HepG2 (cell line): ENCODE results near the gene CSNK1D. TPM values are rescaled to one million over a fixed set of nuclear protein-coding genes. Genes with fewer than 3 reads are reported as not detected.

Experiments
- ASH2L ChIP-seq: fragments of 300-600, 200-600 bp; sonication (generic); IDR thresholded peaks from 2 replicates; pipeline ENCODE4 v1.7.0; 2017; ENCODE audit warnings: low read depth, mild to moderate bottlenecking, moderate library complexity, mixed read lengths, low read length; ENCODE audit not compliant: insufficient read length
- ATF7 ChIP-seq, 2 experiments: fragments of 450-650 bp in 1 of 2; sonication (generic) in 1 of 2; formaldehyde crosslinking in 1 of 2; IDR thresholded peaks; 2 replicates each; pipeline versions ENCODE4 v1.4.0 to v1.6.1; 2016 to 2020; ENCODE audit warnings: antibody characterized with exemption in 1 of 2, mild to moderate bottlenecking in 1 of 2, missing genetic modification reagents in 1 of 2
- DMAP1 ChIP-seq: IDR thresholded peaks from 2 replicates; pipeline ENCODE4 v1.6.1; 2016
- ELF1 ChIP-seq: sonication (generic); formaldehyde crosslinking; IDR thresholded peaks from 2 replicates; pipeline ENCODE4 v1.4.0; 2020; ENCODE audit warnings: missing genetic modification reagents
- GTF3A ChIP-seq: sonication (generic); formaldehyde crosslinking; conservative IDR thresholded peaks from 2 replicates; pipeline ENCODE4 v1.4.0; 2020; ENCODE audit warnings: mild to moderate bottlenecking, missing genetic modification reagents
- ISL2 ChIP-seq: sonication (generic); formaldehyde crosslinking; IDR thresholded peaks from 2 replicates; pipeline ENCODE4 v1.5.0; 2020; ENCODE audit warnings: missing genetic modification reagents
- NR1H2 ChIP-seq: sonication (generic); formaldehyde crosslinking; IDR thresholded peaks from 2 replicates; pipeline ENCODE4 v1.8.1; 2022; ENCODE audit warnings: low read depth, missing genetic modification reagents, borderline replicate concordance
- PAX8 ChIP-seq: sonication (generic); formaldehyde crosslinking; IDR thresholded peaks from 2 replicates; pipeline ENCODE4 v1.8.0; 2022; ENCODE audit warnings: mild to moderate bottlenecking, missing genetic modification reagents, borderline replicate concordance
- SIX1 ChIP-seq: sonication (generic); formaldehyde crosslinking; IDR thresholded peaks from 2 replicates; pipeline ENCODE4 v1.4.0; 2020; ENCODE audit warnings: missing genetic modification reagents, borderline replicate concordance
- TIGD3 ChIP-seq: sonication (generic); formaldehyde crosslinking; IDR thresholded peaks from 2 replicates; pipeline ENCODE4 v1.5.1; 2020; ENCODE audit warnings: mild to moderate bottlenecking, missing genetic modification reagents, borderline replicate concordance
- TRAFD1 ChIP-seq: sonication (generic); formaldehyde crosslinking; IDR thresholded peaks from 2 replicates; pipeline ENCODE4 v1.5.1; 2020; ENCODE audit warnings: missing genetic modification reagents, mild to moderate bottlenecking, borderline replicate concordance
- ZBTB39 ChIP-seq: sonication (generic); formaldehyde crosslinking; IDR thresholded peaks from 2 replicates; pipeline ENCODE4 v1.5.0; 2020; ENCODE audit warnings: missing genetic modification reagents
- ZBTB42 ChIP-seq: sonication (generic); formaldehyde crosslinking; IDR thresholded peaks from 2 replicates; pipeline ENCODE4 v1.5.0; 2020; ENCODE audit warnings: mild to moderate bottlenecking, missing genetic modification reagents
- ZNF234 ChIP-seq: sonication (generic); formaldehyde crosslinking; conservative IDR thresholded peaks from 2 replicates; pipeline ENCODE4 v1.5.1; 2020; ENCODE audit warnings: mild to moderate bottlenecking, missing genetic modification reagents
- ZNF740 ChIP-seq: sonication (generic); formaldehyde crosslinking; IDR thresholded peaks from 2 replicates; pipeline ENCODE4 v1.4.0; 2020; ENCODE audit warnings: missing genetic modification reagents
- ZNF878 ChIP-seq: sonication (generic); formaldehyde crosslinking; IDR thresholded peaks from 2 replicates; pipeline ENCODE4 v1.8.1; 2023; ENCODE audit warnings: mild to moderate bottlenecking, missing genetic modification reagents, moderate library complexity
- polyA plus RNA-seq, 8 experiments: library from polyadenylated mRNA; depleted of rRNA in 3 of 8; stranded (reverse) in 7 of 8; unstranded in 1 of 8; fragments of >200 nt; fragmentation: Illumina TruSeq in 4 of 8; extraction: Trizol in 4 of 8; gene quantifications; 2 replicates each; pipeline versions ENCODE4 v1.2.1 to v1.2.3, GENCODE V29; 2011 to 2016; ENCODE audit warnings: low read depth in 4 of 8, missing spikeins in 1 of 8, mixed read lengths in 1 of 8; ENCODE audit not compliant: insufficient read depth in 1 of 8
- total RNA-seq, 5 experiments: library from RNA; depleted of rRNA; stranded (reverse); fragments of >200 nt; fragmentation: Illumina TruSeq; extraction: Trizol; gene quantifications; 2 replicates each; pipeline ENCODE4 v1.2.3, GENCODE V29; 2016; ENCODE audit warnings: low read depth in 1 of 5
- TF ChIP-seq, protein P1 (sequence below): sonication (generic); formaldehyde crosslinking; IDR thresholded peaks from 2 replicates; pipeline ENCODE4 v1.8.1; 2023; ENCODE audit warnings: missing genetic modification reagents, inconsistent platforms, borderline replicate concordance
- TF ChIP-seq, protein P2 (sequence below): sonication (generic); formaldehyde crosslinking; IDR thresholded peaks from 2 replicates; pipeline ENCODE4 v1.5.1; 2020; ENCODE audit warnings: mild to moderate bottlenecking, missing genetic modification reagents, moderate library complexity

CSNK1D gene
- total and polyA plus RNA-seq, 2 of the 13 experiments (the other 11 are each of a cell fraction or from before 2014, with no cell fraction given) = 31.5 to 128 TPM

DNA sequence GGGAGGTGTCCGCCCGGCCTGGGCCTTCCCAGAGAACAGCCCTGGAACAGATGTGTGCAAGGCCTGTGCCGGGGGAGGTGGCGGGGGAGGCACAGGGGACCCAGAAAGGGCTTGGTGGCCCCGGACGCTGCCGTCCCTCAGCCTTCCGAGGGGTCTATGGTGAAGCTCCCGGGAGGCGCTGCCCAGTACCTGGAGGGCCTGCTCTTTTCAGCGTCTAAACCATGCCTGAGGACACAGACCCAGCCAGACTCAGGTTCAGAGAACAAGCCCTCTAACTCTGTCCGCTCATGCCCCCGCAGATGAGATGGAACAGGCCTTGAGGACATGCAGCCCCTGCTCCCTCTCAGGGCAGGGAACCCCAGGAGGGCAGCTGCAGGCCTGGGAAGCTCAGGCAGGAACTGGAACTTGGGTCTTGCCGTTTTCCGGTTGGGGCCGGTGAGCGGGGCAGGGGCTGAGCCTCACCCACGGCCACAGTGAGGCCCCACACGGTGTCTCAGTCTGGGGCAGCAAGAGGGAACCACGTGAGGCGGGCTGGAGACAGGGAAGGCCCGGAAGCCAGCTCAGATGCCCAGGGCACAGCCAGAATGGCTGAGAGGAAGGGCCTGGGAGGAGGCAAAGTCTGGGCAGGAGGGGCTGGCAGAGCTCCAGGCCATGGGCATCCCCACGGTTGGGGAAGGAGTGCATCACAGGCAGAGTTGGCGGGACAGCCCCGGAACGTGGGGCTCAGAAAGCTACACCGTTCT lies 32.1 kb downstream of the CSNK1D start (continued):
- TF ChIP-seq, protein P1, sequence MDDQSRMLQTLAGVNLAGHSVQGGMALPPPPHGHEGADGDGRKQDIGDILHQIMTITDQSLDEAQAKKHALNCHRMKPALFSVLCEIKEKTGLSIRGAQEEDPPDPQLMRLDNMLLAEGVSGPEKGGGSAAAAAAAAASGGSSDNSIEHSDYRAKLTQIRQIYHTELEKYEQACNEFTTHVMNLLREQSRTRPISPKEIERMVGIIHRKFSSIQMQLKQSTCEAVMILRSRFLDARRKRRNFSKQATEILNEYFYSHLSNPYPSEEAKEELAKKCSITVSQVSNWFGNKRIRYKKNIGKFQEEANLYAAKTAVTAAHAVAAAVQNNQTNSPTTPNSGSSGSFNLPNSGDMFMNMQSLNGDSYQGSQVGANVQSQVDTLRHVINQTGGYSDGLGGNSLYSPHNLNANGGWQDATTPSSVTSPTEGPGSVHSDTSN (CRISPR knock-in tag) = 0 out of 2 replicates have a peak, but pooled peaks have one; percentile 66
- TF ChIP-seq ZNF740 (CRISPR knock-in tag) = peak; percentile 71; the same call in 1 of the 2 replicates
- peak; percentile 86 for TF ChIP-seq ZBTB42 (CRISPR knock-in tag)
- TF ChIP-seq TRAFD1 (CRISPR knock-in tag) = 0 out of 2 replicates have a peak, but pooled peaks have one; percentile 14
- TF ChIP-seq ISL2 (CRISPR knock-in tag) = peak; percentile 70
- TF ChIP-seq ZNF234 (CRISPR knock-in tag) = peak; percentile 89; the same call in 1 of the 2 replicates
- TF ChIP-seq PAX8 = 0 out of 2 replicates have a peak, but pooled peaks have one; percentile 9
- TF ChIP-seq, protein P2, sequence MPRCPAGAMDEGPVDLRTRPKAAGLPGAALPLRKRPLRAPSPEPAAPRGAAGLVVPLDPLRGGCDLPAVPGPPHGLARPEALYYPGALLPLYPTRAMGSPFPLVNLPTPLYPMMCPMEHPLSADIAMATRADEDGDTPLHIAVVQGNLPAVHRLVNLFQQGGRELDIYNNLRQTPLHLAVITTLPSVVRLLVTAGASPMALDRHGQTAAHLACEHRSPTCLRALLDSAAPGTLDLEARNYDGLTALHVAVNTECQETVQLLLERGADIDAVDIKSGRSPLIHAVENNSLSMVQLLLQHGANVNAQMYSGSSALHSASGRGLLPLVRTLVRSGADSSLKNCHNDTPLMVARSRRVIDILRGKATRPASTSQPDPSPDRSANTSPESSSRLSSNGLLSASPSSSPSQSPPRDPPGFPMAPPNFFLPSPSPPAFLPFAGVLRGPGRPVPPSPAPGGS = peak; percentile 90; the same call in 1 of the 2 replicates
- TF ChIP-seq DMAP1 (CRISPR knock-in tag) = peak; percentile 46; the same call in 1 of the 2 replicates
- no peak; the same call in 1 of the 2 replicates for TF ChIP-seq ZBTB39 (CRISPR knock-in tag)
- no peak for TF ChIP-seq ATF7 (IDR thresholded peaks at IDR 0.05)
- TF ChIP-seq ATF7 (CRISPR knock-in tag; IDR thresholded peaks at IDR 0.05) = no peak
- 0 out of 2 replicates have a peak, but pooled peaks have one; percentile 7 for TF ChIP-seq SIX1 (CRISPR knock-in tag)
- 0 out of 2 replicates have a peak, but pooled peaks have one; percentile 11 for TF ChIP-seq NR1H2
- peak; percentile 13; the same call in 1 of the 2 replicates for TF ChIP-seq TIGD3 (CRISPR knock-in tag)
- peak; percentile 88; the same call in 1 of the 2 replicates for TF ChIP-seq ZNF878 (CRISPR knock-in tag)
- peak; percentile 77 for TF ChIP-seq ELF1 (CRISPR knock-in tag)
- peak; percentile 93 for TF ChIP-seq GTF3A (CRISPR knock-in tag)
- TF ChIP-seq ASH2L = no peak
